Left hindlimb (tissue), 1 donor: ENCODE results near the gene MUSK.
"Not testable (repeated sequence)": the region's sequence is repeated elsewhere in the genome, so short reads cannot be mapped to it uniquely, and the experiment has no call there.

ENCODE experiments used
- DNase-seq: peaks from one replicate; pipeline ENCODE4 v3.0.0-alpha.2; 2018

Gene MUSK

DNA sequence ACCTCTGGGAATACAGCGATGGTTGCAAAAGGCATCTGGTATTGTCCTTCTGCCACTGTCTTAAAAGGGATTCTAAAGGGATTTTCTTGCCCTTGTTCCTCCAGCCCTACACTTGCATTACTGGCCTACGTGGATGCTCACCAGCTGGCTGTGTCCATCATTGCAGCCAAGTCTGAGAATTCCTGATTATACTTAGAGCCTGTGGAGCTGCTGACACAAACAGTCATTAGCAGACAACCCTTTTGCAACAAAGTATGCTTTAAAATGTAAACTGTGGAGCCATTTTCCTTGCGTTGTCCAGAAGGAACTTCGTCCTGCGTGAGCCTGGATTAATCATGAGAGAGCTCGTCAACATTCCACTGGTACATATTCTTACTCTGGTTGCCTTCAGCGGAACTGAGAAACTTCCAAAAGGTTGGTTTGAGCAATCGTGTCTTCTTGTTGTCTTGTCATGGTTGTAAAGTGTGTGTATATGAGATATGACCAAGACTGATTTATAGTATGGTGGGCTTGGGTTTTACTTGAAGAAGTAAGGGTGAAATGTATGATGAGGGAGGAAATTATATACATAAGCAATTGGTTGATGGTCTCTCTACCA is at the start of gene MUSK:
Gene MUSK, plus strand, starts transcription at position 222 of the 598 bp plus-strand sequence. Its CDS starts 114 bp downstream, at position 336.
- DNase-seq = peak; percentile 52

DNA sequence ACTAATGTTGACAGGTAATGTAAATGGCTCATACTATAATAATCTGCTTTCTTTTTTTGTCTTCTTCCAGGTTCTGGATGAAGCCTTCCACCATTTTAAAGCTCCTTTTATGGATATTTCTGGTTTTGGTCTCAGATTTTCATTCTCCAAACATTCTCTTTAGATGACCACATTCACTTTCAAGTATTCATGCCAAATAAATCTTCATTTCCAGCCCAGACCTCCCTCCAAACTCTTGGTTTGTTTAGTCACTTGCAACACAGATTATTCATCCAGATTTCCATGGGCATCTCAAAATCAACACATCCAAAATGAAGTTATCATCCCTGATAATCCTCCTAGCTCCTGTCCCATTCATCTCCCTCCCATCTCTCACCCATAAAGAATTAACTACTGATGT is 48.8 kb upstream of the MUSK start:
- no peak for DNase-seq

DNA sequence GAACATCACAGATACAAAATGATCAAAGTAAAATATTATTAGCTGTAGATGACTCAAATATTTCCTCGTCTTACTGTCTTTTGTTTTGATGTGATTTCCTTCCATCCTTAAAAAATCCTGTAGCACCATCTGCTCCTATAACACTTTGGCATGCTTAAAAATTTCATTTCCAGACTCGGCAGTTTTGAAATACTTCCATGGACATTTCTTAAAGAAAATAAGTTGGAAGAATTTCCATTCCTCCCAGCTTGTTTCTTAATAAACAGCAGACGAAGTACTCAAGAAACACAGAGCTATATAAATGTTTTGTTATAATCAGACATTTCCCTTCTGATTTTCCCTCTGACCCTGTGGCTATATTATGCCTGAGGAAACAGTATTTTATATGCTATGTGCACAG is 47.9 kb upstream of the MUSK start:
- DNase-seq = no peak

DNA sequence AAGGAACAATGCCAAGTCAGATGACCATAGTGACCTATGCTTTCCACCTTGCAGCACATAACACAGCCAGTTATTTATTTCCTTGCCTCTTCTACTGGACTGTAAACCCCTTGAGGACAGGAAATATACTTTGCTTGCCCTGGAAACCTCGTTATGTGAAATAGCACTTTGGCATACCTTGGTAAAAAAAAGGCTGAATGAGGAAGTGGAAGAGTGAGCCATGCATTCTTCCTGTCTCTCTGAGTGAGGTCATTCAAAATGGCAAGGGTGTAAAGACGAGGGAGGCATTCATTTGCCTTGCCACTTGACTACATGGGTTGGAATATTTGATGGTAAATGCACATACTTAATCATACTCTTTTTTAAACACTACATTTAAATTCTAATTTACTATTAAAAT is 46.2 kb upstream of the MUSK start:
- DNase-seq = no peak

DNA sequence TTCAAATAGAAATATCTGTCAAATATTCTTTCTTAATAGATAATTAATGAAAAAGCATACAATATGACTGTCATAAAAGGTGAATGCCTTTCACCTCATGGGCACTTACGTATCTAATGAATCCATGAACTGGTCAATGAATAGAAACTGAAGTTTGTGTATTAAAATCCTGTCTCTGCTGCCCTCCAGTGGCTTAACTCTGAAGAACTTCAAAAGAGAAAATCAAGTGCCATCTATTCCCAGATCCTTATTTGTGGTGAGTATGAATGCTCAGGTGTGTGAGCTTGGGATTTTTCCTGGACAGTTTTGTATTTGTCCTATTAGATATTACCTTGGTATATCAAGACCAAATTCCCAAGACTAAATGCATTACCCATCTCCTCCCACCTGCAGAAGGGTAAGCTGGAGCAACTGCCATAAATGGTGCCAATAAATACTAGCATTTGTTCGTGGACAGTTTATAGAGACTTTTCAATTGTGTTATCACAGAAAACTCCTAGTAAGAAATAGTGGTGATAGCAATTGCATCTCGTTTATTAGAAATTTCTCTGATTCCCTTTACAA is 45.0 kb upstream of the MUSK start:
- DNase-seq = no peak

DNA sequence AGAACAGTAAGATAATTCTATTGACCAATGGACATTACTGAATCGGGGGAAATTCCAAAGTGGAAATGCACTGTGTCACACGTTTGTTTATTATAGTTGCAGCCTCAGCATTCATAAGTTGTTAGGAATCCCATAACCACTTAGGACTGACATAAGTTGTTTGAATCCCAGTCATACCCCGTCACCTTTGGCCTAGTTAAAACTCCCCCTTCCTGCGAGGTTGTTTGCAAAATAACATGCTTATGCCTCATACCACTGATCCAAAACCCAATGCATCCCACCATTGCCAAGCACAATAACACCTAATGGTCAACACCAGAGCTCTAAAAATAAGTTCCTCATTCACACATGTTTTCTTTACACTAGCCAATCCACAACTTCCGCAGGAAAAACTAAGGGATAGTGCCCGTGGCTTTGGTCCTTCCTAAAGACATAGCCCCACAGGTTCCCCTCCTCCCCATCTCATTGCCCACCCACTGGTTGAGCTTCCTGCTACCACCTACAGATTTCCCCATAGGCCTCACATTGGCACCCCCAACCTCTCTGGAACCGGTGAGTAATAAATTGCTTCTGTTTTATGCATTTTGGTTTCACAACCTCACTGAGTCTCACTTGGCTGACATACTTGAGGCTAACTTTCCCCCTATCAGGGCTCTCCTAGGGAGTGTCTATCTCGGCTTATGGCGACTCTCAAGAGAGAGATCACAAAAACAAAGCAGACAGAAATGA is 42.3 kb upstream of the MUSK start:
- DNase-seq = peak; percentile 32

DNA sequence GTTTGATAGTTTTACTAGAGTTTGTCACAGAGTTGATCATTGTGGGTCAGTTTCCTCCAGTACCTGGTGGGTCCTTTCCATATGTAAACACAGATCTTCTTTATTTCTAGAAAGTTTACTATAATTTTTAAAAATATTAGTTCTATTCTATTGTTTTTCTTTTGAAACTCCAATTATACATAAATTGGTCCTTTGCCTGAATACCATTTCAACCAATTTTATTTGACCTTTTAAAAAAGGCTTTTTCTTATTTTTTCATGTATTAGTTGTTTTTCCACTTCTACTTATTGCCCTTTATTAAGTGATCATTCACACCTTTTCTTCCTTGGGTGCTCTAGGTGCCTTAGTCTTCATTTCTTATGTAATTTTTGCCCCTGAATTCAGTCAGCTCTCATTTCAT is 33.0 kb upstream of the MUSK start:
- no peak for DNase-seq

DNA sequence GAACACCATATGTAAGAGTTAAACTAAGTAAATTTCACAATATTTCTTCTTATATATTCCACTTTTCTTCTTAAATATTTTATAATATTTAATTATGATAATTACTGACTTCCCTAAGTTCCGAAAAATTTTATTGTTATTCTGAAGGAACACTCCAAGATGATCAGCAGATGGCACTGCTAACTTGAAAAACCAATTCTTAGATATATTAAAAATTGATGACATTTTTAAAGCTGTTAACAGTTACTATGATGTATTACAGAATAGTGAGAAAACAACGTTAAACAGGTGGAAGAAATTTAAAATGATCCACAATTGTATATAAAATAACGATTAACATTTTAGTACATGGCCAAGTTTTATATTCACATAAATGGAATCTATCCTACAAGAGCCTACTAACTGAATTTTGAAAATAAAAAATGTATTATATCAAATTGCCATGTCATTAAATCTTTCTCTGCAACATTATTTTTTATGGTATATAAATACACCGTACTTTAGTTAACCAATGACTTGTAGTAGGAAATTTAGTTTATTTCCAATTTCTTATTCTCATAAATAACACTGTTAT is 30.1 kb upstream of the MUSK start:
- DNase-seq = no peak

DNA sequence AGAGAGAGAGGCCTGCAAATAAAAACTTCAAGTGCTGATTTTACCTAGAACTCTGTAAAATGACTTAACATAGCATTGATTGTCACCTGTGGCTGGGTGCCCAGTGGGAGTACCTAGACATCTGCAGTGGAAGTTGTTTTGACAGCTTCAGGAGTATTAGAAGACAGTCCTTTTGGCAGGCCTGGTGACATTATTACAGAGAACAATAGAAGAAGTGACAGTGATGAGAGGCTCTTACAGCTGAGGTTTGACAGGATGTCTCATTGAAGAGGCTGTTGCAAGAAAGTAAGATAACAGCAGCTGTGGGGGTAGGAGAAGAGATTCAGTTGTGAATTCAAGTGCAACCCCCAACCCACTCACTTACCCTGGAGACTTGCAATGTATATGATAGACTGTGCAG is 27.9 kb upstream of the MUSK start:
- DNase-seq = no peak

DNA sequence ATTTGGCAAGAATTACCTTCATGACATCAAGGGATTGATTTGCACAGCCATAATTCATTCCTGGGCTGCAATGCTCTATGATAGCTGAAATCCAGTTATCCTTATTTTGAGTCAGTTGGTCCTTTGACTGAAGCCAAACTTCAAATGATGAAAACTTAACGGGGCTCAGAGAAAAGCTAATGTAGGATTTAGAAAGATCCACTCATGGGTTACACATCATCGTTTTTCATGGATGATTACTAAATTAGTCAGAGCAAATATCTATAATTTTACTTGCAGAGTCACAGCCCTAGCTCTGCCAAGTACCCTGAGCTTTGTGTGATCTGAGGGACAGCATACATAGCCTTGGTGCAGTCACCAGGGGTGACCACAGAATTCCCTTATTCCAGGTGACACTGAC is 27.3 kb upstream of the MUSK start:
- no peak for DNase-seq

DNA sequence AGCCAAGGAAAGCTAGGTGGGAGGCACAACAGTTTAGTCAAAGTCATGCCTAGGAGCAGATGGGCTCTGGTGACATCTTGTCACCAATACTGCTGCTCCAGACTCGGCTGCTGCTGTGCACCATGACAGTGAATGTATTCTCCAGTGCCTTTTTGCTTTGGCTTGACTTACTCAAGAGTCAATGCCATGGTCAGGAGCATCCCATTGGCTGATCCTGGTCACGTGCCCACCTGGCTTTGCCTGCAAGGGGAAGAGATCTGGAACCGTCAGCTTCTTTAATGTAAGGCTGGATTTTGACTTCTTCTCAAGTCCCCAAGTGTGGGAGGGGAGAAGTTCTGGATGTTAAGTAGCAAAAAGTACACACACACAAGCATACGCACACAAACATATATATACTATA is 19.9 kb upstream of the MUSK start:
- DNase-seq = no peak

DNA sequence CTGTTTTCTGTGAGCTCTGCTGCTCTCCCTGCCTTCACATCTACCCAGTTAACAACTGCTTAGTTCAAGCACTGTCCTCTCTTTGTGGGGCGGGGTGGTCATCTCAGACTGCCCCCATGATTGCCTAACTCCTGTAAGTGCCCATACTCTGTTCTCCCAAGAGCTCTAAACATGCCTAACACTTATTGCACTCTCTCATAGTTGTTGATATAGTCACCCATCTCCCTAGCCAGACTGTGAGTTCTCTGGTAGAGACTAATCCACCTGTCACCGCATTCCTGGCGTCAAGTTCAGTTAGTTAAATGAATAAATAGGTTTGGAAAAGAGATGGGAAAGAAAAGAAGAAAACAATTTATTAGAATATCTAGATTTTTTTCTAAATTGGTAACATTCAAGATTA is 18.3 kb upstream of the MUSK start:
- DNase-seq = no peak

DNA sequence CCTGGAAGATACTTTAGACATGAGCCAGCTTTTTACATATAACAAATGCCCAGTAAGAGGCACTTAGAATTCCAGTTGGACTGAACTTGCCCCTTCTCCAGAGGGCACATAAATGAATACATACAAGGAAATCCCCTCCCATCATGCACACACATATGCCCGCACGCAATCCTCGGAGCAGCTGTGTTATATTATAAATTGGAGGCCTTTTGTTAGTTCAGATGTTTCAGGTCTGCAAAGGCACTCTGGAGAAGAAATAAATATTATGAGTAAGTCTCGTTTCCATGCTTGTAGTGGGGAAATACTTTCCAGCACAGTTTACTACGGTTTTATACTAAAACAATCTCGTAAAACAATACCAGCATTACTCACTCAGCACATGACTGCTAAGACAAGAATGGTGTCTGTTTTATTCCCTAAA is 17.6 kb upstream of the MUSK start:
- peak; percentile 60 for DNase-seq

DNA sequence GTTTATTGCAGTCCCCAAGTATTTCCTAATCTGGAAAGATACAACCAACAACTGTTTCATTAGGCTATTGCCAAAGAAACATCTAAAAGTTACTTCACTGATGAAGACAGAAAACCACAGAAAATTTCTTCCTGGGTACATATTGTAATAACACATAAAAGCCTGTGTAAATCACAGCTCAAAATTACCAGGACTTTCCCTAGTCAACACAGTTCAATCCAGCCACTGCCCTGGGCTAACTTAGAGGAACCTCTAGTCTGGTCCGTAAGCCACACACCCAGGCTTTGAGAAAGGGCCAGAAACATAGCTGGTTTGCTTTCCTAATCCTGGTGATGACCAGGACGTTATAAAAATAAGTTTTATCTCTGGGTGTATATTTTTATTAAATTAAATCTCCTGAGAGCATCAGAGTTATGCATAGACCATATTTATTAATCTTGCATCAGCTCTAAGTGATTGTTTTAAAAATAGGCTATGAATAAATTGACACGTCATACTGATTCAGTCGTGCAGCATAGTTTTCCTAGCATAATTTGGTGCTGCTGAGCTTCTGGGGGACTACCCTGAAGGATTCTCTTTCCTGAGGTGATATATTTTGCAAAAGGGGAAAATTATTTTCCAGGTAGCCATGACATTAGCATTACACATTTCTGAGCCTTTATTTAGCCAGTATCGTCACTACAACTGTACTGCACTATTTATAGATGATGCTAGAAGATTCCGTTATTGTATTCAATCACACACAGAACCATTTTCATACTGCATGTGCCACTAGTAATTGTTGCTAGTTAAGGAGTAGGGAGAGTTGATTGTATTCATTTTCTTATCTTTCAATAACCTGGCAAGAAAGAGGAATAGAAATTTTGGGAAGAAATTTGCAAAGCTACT is 12.6 kb upstream of the MUSK start:
- no peak for DNase-seq

DNA sequence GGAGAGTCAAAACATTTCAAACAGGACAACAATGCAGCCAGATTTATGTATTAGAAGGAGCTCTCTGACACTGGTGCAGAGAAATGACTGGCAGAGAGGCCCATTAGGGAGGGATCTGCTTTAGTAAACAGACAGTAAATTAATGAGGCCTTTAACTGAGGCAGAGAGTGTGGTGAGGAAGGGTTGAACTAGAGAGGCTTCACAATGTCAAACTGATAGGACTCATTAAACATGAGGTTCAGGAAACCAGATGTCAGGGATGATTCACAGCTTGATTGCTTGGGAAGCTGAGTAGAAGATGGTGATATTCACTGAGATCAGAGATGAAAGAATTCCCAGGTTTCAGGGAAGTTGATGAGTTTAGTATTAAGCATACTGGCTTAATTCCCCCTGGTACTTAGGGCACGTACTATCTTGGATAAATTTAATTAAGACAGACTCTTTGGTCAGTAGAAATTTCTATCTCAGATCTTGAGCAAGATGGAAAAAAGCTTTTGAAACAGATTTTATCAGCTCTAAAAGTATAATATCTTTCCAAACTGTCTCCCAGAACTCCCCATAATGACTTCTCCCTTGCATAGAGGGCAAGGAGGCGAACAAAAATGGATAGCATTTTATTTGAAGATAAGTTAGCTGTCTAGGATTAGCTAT is 8.6 kb upstream of the MUSK start:
- DNase-seq = no peak

DNA sequence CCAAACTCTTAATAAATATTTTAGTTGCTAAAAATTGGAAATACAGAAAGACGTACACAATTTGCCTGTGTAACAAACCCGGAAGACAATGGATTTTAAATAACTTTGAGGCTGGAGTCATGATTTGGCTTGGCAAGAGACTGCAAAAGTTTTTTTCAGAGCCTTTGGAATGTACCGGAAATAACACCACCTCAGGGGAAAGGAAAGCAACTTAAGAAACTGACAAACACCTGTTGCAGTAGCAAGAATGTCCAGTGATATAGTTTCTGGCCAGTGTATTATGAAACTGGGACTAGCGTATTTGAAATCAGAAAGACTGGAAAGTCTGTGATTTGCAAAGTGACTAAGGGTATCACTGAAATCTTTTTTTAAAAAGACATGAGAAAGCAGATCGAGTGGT is 842 bp downstream of the MUSK start:
- no peak for DNase-seq

DNA sequence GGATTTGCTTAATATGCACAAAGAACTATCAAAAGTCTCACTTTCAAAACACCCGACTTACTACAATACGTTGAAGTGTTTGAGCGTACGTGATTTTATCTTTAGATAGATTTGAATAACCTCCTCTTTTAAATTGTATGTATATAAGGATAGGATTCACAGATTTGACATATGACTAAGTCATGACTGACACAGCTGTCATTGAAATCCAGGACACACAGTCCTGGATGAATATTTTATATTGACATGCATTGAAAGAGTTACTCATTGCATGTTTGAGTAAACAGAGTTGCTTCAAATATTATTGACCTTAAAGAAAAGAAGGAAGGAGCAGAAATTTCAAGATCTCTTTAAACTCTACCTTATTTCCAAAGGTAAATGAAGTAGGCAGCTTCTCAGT is 3.3 kb downstream of the MUSK start:
- no peak for DNase-seq

DNA sequence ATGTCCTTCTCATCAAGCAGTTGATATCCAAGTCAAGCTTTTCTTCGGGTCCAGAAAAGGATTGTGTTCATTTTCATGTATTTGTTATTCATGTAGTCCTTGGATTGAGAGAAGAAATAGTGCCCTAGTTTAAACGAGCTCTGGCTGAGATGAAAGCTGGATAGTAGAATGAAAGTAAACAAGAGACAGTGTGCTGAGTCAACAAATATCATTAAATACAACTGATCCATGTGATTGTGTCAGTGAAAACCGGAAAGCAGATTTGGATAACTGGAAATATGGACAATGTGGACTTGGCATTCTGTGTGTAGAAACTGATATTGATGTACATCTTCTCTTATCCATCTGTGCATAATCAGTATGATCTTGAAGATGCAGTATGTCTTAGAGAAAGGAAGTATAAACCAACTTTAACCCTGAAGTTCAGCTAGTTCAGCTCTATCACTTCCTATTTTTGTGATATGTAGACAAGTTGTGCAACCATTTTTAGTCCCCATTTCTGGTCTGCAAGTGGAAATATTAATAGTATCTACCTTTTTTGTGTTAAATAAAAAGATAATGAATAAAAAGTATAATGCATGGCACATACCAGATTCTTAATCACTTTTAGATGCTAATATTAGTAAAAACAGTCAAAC is 4.4 kb downstream of the MUSK start:
- no peak for DNase-seq

DNA sequence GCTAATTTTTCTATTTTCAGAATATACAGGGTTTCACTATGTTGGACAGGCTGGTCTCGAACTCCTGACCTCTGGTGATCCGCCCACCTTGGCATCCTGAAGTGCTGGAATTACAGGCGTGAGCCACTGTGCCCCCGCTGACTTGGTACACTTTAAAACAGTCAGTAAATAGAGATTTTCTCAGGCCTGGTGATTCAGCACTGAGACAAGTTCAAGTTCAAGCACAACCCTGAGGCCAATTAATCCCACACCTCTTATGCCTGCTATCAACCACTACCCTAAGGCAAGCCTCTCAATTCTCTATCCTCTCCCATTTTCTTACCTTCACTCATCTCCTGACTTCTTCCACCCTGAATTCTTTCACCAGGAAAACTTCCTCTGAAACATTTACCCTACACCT is 18.9 kb downstream of the MUSK start:
- DNase-seq = no peak

DNA sequence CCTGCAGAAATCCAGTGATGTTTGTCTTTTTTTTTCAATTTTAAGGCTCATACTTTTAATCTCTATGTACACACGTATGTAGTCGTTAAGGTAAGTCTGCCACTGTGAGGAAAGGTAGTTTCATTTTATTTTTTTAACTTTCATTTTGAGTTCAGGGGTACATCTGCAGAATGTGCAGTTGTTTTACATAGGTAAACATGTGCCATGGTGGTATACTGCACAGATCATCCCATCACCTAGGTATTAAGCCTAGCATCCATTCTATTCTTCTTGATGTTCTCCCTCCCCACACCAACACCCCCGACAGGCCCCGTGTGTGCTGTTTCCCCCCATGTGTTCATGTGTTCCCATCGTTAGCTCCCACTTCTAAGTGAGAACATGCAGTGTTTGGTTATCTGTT is 19.7 kb downstream of the MUSK start:
- no peak for DNase-seq

DNA sequence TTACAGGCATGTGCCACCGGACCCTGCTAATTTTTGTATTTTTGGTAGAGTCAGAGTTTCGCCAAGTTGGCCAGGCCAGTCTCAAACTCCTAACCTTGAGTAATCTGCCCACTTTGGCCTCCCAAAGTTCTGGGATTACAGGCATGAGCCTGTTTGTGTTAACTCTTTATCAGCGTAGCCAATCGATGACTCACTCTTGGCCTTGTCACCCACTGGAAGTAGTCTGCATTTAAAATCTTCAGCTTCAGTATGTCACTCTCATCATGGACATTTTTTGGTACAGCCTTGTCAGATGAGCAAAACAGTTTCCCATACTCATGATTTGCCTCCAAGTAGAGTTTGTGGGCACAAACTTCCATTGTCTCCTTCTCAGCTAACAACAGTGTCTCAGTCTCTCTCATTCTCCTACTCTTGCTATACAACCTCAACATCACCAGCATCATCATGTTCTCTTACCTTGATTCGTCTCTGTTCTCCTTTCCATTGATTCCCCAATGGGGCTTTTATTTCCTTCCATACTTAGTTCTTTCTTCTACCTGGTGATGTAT is 22.5 kb downstream of the MUSK start:
- no peak for DNase-seq

DNA sequence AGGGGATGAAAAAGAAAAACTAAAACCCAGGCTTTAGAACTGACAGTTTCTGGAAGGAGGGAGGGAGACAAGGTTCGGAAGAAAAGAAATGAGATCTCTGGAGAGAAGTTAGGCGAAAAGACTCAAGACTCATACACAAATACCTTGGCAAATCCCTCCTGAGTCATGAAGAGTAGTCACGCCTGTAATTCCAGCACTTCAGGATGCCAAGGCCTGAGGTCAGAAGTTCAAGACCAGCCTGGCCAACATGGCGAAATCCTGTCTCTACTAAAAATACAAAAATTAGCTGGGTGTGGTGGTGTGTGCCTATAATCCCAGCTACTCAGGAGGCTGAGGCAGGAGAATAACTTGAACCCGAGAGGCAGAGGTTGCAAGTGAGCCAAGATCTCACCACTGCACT is 27.3 kb downstream of the MUSK start:
- DNase-seq = not testable (repeated sequence)
